Adrenal gland (tissue), 12 donors: ENCODE measurements around the gene TMEM120B. TPM values are rescaled to one million over a fixed set of nuclear protein-coding genes. Genes with fewer than 3 reads are reported as not detected.

Experiments used
- DNase-seq, 7 donors: peaks; one replicate each; pipeline ENCODE4 v3.0.0-alpha.2; 2019 to 2020
- H3K27ac ChIP-seq, 5 donors: fragments of 200-600 bp; sonication (generic) in 4 of 5; 1 replicate in 3 of 5; 2 replicates in 2 of 5; pipeline versions ENCODE4 v1.5.1 to v1.8.0; 2016 to 2020; ENCODE audit warnings: mild to moderate bottlenecking in 1 of 5
- H3K27me3 ChIP-seq: fragments of 200-600 bp; 2 replicates; pipeline ENCODE4 v1.8.0; 2021
- H3K36me3 ChIP-seq, 2 donors: fragments of 200-600 bp; replicated peaks in 1 of 2; 1 replicate in 1 of 2; 2 replicates in 1 of 2; pipeline versions ENCODE4 v1.5.1 to v1.8.0; 2018 to 2022
- H3K4me1 ChIP-seq, 2 donors: fragments of 200-600 bp; replicated peaks in 1 of 2; 1 replicate in 1 of 2; 2 replicates in 1 of 2; pipeline versions ENCODE4 v1.5.1 to v1.8.0; 2018 to 2021
- H3K4me3 ChIP-seq, 4 donors: fragments of 200-600 bp; sonication (generic) in 3 of 4; one replicate each; pipeline ENCODE4 v1.5.1; 2016 to 2018
- H3K9me3 ChIP-seq, 3 donors: fragments of 200-600 bp; sonication (generic) in 1 of 3; replicated peaks in 1 of 3; 1 replicate in 2 of 3; 2 replicates in 1 of 3; pipeline versions ENCODE4 v1.5.1 to v1.8.0; 2016 to 2021
- CTCF ChIP-seq, 6 experiments: fragments of 450-650 bp in 4 of 6; fragments of 200-600 bp in 2 of 6; sonication (generic) in 1 of 6; IDR thresholded peaks; 1 replicate in 5 of 6; 2 replicates in 1 of 6; pipeline versions ENCODE4 v1.5.1 to v1.8.0; 2016 to 2021; ENCODE audit warnings: antibody characterized with exemption in 6 of 6, mild to moderate bottlenecking in 2 of 6, moderate library complexity in 1 of 6
- POLR2A ChIP-seq, 2 donors: fragments of 450-650 bp; IDR thresholded peaks; one replicate each; pipeline ENCODE4 v1.6.1; 2017; ENCODE audit warnings: antibody characterized with exemption in 2 of 2, mild to moderate bottlenecking in 2 of 2, moderate library complexity in 1 of 2
- WGBS, 4 donors: extraction: QIAGEN DNeasy Blood & Tissue Kit in 2 of 4; methylation state at CpG; one replicate each; pipeline versions ENCODE4 v1.1.5 to v1.1.7; 2013 to 2017; 5-methylcytosine and 5-hydroxymethylcytosine counted together
- intact Hi-C, 2 donors: fragments of 100-400 bp; cut with DNase I; formaldehyde crosslinking; loops; one replicate each; pipeline versions ENCODE4 v1.14.1 to v1.15.0; 2022 to 2023
- polyA plus RNA-seq, 3 donors: library from polyadenylated mRNA; stranded (reverse); fragments of 200-250 nt in 2 of 3; fragments of 350-450 nt in 1 of 3; fragmentation: Illumina TruSeq in 1 of 3; extraction: RNeasy Lipid Tissue Mini Kit (QIAGEN cat#74804) in 1 of 3; gene quantifications; one replicate each; pipeline ENCODE4 v1.2.3, GENCODE V29; 2013 to 2014
- total RNA-seq, 9 donors: library from RNA; depleted of rRNA in 4 of 9; stranded (reverse); fragments of >200 nt in 4 of 9; fragments of 120-200 nt in 1 of 9; fragmentation: NEBNext Ultra II Directional in 1 of 9; extraction: Animal tissue kit (Norgen Biotek cat#: 25700) in 1 of 9; gene quantifications; one replicate each; pipeline versions ENCODE4 v1.1.0 to v1.2.4, GENCODE V29; 2013 to 2023
- donor health status: healthy with polysubstance abuse.
- donor health status: Bipolar disorder and iron deficiency.
- donor health status: DM: yes; HTN: yes; CAD: no.
- donor health status: DM: no; HTN: no; CAD: no.
- donor health status: DM: no; HTN: no; CAD: no.
- donor health status: DM: yes; HTN: yes; CAD: no.

Gene TMEM120B
- total and polyA plus RNA-seq, 12 donors = 4.6 to 19.7 (median 8.7) TPM

GRCh38 chr12:121828826-121829225, 116.3 kb downstream of the TMEM120B start:
- TF ChIP-seq CTCF (IDR thresholded peaks at IDR 0.05) = no peak
- TF ChIP-seq POLR2A (IDR thresholded peaks at IDR 0.05) = no peak
- H3K27me3 ChIP-seq = no peaks in the 10 kb centered on the region
- intact Hi-C loops = no loop called here
- no peaks in the 10 kb centered on the region for H3K4me1 ChIP-seq
- H3K4me3 ChIP-seq = no peak overlapping the region
- DNase-seq = no peak
- H3K36me3 ChIP-seq = peaks cover 0 to 71% of the 10 kb centered on the region in 2 donors
- no peaks in the 10 kb centered on the region for H3K9me3 ChIP-seq
- 74 to 85% (median 82%) methylated on average over 9 of the region's 9 CpGs for WGBS, 4 donors
- H3K27ac ChIP-seq = peak overlapping the region in 1 of 5 donors; percentile 34

- peak overlapping the region in 1 of 5 donors; percentile 17 for H3K27ac ChIP-seq
- H3K4me1 ChIP-seq = no peaks in the 10 kb centered on the region
- H3K9me3 ChIP-seq = no peaks in the 10 kb centered on the region
- DNase-seq = peak in 1 of 7 donors; percentile 54
- WGBS, 4 donors = 82 to 85% (median 83%) methylated on average over 4 to 7 of the region's 7 CpGs
- intact Hi-C loops = no loop called here
- no peaks in the 10 kb centered on the region for H3K27me3 ChIP-seq
- TF ChIP-seq POLR2A (IDR thresholded peaks at IDR 0.05) = no peak
- TF ChIP-seq CTCF (IDR thresholded peaks at IDR 0.05) = no peak
- H3K4me3 ChIP-seq = no peak overlapping the region
- peaks cover 0 to 65% of the 10 kb centered on the region in 2 donors for H3K36me3 ChIP-seq
Observed at GRCh38 chr12:121829250-121829918, 116.8 kb downstream of the TMEM120B start.

GRCh38 chr12:121830134-121830533, 117.6 kb downstream of the TMEM120B start:
- H3K27ac ChIP-seq = no peak overlapping the region
- H3K27me3 ChIP-seq = no peaks in the 10 kb centered on the region
- no peaks in the 10 kb centered on the region for H3K4me1 ChIP-seq
- H3K4me3 ChIP-seq = no peak overlapping the region
- no peaks in the 10 kb centered on the region for H3K9me3 ChIP-seq
- 88 to 93% (median 90%) methylated on average over 7 to 23 of the region's 23 CpGs for WGBS, 4 donors
- peaks cover 0 to 64% of the 10 kb centered on the region in 2 donors for H3K36me3 ChIP-seq
- TF ChIP-seq CTCF (IDR thresholded peaks at IDR 0.05) (no peak), POLR2A (IDR thresholded peaks at IDR 0.05) (no peak)
- no peak for DNase-seq
- intact Hi-C loops = no loop called here

- Histone ChIP-seq H3K36me3 (peaks cover 0 to 64% of the 10 kb centered on the region in 2 donors), H3K27ac (no peak overlapping the region), H3K4me3 (no peak overlapping the region), H3K27me3 (no peaks in the 10 kb centered on the region), H3K4me1 (no peaks in the 10 kb centered on the region), H3K9me3 (no peaks in the 10 kb centered on the region)
- no peak for DNase-seq
- intact Hi-C loops = no loop called here
- TF ChIP-seq CTCF (IDR thresholded peaks at IDR 0.05) (no peak), POLR2A (IDR thresholded peaks at IDR 0.05) (no peak)
- 78 to 88% (median 84%) methylated on average over 16 to 29 of the region's 29 CpGs for WGBS, 4 donors
Observed at GRCh38 chr12:121830588-121831265, 118.2 kb downstream of the TMEM120B start.

Other genes starting within 250 kb of the TMEM120B start
- gene KDM2B, start 131.7 kb upstream of the TMEM120B start, total RNA-seq = 10 to 100 TPM in 7 of 9 donors, 1 to 10 TPM in 2; 6.8 to 40.6 (median 17.3) TPM
- gene KDM2B, start 131.7 kb upstream of the TMEM120B start, polyA plus RNA-seq = 10 to 100 TPM in 2 of 3 donors, 1 to 10 TPM in 1; 5.0 to 19.7 (median 10.2) TPM
- gene ORAI1, start 86.2 kb upstream of the TMEM120B start, total RNA-seq = 10 to 100 TPM in 5 of 9 donors, 1 to 10 TPM in 4; 4.7 to 16.1 (median 10.2) TPM
- 1 to 10 TPM; 1.9 to 4.1 (median 2.9) TPM for gene ORAI1, start 86.2 kb upstream of the TMEM120B start, polyA plus RNA-seq
- gene MORN3, start 43.1 kb upstream of the TMEM120B start, total RNA-seq = under 1 TPM in 4 of 9 donors, not detected in 5; 0.22 to 0.41 (median 0.27) TPM
- gene MORN3, start 43.1 kb upstream of the TMEM120B start, polyA plus RNA-seq = under 1 TPM; 0.05 to 0.32 (median 0.24) TPM
- gene RHOF, start 80.9 kb downstream of the TMEM120B start, total RNA-seq = 10 to 100 TPM in 8 of 9 donors, 1 to 10 TPM in 1; 7.7 to 49.5 (median 25.5) TPM
- 10 to 100 TPM in 1 of 3 donors, 1 to 10 TPM in 2; 4.1 to 14.5 (median 9.3) TPM for gene RHOF, start 80.9 kb downstream of the TMEM120B start, polyA plus RNA-seq
- gene SETD1B, start 91.3 kb downstream of the TMEM120B start, total RNA-seq = 10 to 100 TPM in 7 of 9 donors, 1 to 10 TPM in 2; 2.1 to 25.9 (median 12.1) TPM
- 10 to 100 TPM in 1 of 3 donors, 1 to 10 TPM in 2; 5.0 to 27.3 (median 9.0) TPM for gene SETD1B, start 91.3 kb downstream of the TMEM120B start, polyA plus RNA-seq
- 10 to 100 TPM in 2 of 9 donors, 1 to 10 TPM in 7; 1.6 to 13.0 (median 3.6) TPM for gene HPD, start 146.1 kb downstream of the TMEM120B start, total RNA-seq
- gene HPD, start 146.1 kb downstream of the TMEM120B start, polyA plus RNA-seq = 1 to 10 TPM; 3.4 to 7.9 (median 4.4) TPM
- gene PSMD9, start 176.0 kb downstream of the TMEM120B start, total RNA-seq = 100 to 1,000 TPM in 1 of 9 donors, 10 to 100 TPM in 8; 45.3 to 145 (median 58.4) TPM
- 10 to 100 TPM; 31.4 to 32.7 (median 31.5) TPM for gene PSMD9, start 176.0 kb downstream of the TMEM120B start, polyA plus RNA-seq
- gene CFAP251, start 205.8 kb downstream of the TMEM120B start, total RNA-seq = 1 to 10 TPM in 8 of 9 donors, under 1 TPM in 1; 0.30 to 9.0 (median 2.8) TPM
- 10 to 100 TPM in 1 of 3 donors, 1 to 10 TPM in 1, under 1 TPM in 1; 0.92 to 11.6 (median 2.7) TPM for gene CFAP251, start 205.8 kb downstream of the TMEM120B start, polyA plus RNA-seq